Measurements from ENCODE around the gene PIK3C2G.
"Not testable (repeated sequence)": the region's sequence is repeated elsewhere in the genome, so short reads cannot be mapped to it uniquely, and the experiment has no call there.

The PIK3C2G gene

DNA sequence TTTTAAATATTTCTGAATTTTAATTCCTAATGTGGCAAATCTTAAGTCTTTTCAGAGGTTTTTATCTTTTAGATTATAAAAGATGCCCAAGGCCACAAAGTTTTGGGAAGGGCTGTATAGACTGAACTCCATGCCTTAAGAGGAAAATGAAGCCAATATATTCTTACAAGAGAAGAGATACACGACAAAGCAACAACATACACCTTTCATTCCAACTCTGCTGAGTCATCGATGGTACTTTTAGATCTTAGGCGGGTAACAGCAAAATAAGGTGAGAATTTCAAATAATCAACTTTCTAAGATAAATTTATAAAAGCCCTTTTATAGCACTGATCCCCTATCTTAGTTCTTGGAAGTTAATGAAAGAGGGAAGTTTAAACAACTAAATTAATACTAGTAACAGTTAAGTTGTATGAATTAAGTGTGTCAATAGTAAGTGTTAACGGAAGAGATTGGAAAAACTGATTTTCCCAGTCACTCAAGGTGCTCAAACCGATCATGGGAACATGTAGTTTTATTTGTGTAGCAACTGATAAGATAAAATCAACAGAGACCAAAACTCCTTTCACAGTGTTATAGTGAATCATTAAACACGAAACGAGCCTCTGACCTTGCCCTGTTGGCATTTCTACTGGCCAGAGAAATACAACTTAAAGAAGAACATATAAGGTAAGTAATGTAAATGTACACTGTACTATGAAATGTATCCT is 18.8 kb upstream of the PIK3C2G start:
- TF ChIP-seq ZFX (IDR thresholded peaks at IDR 0.05; ENCODE audit: borderline replicate concordance): no peak
- TF ChIP-seq, protein P1, sequence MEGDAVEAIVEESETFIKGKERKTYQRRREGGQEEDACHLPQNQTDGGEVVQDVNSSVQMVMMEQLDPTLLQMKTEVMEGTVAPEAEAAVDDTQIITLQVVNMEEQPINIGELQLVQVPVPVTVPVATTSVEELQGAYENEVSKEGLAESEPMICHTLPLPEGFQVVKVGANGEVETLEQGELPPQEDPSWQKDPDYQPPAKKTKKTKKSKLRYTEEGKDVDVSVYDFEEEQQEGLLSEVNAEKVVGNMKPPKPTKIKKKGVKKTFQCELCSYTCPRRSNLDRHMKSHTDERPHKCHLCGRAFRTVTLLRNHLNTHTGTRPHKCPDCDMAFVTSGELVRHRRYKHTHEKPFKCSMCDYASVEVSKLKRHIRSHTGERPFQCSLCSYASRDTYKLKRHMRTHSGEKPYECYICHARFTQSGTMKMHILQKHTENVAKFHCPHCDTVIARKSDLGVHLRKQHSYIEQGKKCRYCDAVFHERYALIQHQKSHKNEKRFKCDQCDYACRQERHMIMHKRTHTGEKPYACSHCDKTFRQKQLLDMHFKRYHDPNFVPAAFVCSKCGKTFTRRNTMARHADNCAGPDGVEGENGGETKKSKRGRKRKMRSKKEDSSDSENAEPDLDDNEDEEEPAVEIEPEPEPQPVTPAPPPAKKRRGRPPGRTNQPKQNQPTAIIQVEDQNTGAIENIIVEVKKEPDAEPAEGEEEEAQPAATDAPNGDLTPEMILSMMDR (IDR thresholded peaks at IDR 0.05): no peak
- H3K27ac ChIP-seq: no peak overlapping the region

DNA sequence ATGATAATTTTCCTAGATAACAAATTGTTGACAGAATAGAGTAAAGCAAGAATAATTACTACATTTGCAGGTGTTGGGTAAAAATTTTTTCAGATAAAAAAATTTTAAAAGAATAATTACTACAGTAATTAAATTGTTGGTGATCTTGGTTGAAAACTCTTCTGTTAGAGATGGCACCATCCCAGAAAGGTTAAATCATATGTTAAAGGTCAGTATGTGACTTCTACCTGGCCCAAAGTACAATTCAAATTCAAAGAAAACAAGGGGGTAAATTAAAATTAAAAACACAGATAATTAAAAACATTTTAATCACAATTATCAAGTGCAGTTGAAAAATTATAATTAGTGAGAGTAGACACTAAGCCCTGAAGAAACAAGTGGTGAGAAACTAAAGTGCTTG is 18.1 kb upstream of the PIK3C2G start:
- no peak overlapping the region for H3K27ac ChIP-seq
- no peak for TF ChIP-seq ZFX (IDR thresholded peaks at IDR 0.05; ENCODE audit: borderline replicate concordance)
- TF ChIP-seq, protein P1 (IDR thresholded peaks at IDR 0.05): no peak

DNA sequence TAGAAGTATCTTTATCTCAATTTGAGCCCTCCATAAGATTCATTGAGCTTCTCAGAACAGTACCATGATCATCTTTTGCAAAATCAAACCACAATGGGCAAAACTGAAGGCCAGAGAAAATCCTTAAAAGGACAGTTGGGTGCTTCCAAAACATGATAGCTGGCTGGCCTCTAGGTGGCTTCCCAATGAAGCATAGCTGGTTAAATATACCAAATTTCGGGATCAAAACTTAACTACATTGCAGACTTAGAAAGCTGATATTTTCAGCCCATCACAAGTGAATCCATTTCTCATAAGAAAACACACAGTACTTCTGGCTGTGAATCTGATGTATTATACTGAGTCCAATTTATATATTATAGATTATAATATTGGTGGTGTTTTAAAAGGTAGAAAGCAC is 15.3 kb upstream of the PIK3C2G start:
- TF ChIP-seq, protein P1 (IDR thresholded peaks at IDR 0.05): peak; percentile 54
- TF ChIP-seq ZFX (IDR thresholded peaks at IDR 0.05; ENCODE audit: borderline replicate concordance): no peak
- H3K27ac ChIP-seq: no peak overlapping the region

DNA sequence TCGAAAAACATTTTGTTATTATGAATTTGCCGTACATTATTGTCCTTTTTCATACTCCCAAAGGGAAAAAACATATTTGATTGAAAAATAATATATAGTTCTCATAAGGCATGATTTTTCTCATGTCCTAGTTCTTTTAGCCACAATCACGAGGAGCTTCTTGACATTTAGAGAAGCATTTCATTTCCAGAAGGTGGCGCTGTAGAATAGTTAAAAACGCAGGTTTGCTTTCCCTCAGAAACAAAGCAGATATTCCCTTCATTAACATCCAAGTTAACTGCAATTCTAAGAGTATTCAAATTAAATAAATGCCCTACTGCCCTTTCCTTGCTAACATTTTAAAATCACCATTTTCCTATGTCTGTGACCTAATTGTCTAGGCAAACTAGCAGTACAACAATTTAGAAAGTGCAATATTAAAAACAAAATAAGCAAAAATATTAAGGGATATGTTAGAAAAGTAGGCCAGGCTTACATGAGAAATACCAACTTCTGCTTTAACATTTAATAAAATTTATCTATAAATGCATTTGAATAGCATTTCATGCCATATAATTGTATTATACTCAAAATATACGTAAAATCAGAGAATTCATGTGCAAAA is 10.9 kb upstream of the PIK3C2G start:
- no peak overlapping the region for H3K27ac ChIP-seq
- TF ChIP-seq ZFX (IDR thresholded peaks at IDR 0.05; ENCODE audit: borderline replicate concordance): no peak
- TF ChIP-seq, protein P1 (IDR thresholded peaks at IDR 0.05): peak; percentile 87

DNA sequence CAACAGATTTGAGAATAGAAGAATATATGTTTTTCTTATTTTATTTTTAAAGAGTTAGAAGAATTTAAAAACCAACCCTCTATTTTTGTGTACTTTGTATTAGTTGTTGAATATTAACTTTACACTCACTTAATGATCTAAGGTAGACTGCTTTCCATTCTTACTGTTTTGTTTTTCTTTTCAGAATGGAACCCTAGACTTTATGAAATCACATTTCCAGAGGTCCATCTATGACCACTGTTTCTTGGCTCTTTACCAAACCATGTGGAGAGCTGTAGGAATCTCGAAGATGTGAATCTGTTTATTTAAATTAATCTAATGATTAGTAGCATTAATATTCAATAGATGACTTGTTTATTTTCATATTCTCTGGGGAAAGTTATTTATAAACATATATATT is 7.2 kb upstream of the PIK3C2G start:
- H3K27ac ChIP-seq: no peak overlapping the region

DNA sequence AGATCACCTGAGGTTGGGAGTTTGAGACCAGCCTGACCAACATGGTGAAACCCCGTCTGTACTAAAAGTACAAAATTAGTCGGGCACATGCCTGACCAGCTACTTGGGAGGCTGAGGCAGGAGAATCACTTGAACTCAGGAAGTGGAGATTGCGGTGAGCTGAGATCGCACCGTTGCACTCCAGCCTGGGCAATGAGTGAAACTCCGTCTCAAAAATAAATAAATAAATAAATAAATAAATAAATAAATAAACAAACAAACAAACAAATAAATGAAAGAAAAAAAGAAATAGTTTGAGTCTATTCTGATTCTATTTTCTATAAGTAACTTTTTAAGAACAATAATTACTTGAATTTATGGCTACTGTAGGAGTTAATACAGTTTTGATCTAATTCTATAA is 6.3 kb upstream of the PIK3C2G start:
- not testable (repeated sequence) for H3K27ac ChIP-seq

More for the DNA sequence above, 7.2 kb upstream of the PIK3C2G start:
- TF ChIP-seq ZFX (IDR thresholded peaks at IDR 0.05; ENCODE audit: borderline replicate concordance): no peak
- TF ChIP-seq, protein P1 (IDR thresholded peaks at IDR 0.05): no peak

DNA sequence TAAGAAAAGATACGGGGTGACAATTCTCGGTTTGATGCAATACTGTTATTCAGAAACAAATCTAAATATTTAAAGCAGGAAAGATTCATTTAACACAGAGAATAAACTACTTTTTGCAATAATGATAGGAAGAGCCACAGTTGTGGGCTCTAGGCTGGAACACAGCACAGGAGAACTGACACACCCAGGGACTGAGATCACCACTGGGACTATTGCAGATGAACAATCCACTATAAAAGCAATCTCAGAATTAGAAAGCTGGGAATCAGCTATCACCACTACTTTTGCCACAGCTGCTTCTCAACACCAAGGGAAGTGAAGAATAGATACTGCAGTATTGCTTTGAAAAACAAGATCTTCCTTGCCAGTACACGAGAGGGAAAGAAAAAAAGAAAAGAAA is 4.1 kb upstream of the PIK3C2G start:
- TF ChIP-seq ZFX (IDR thresholded peaks at IDR 0.05; ENCODE audit: borderline replicate concordance): no peak
- TF ChIP-seq, protein P1 (IDR thresholded peaks at IDR 0.05): no peak

More for the DNA sequence above, 4.1 kb upstream of the PIK3C2G start:
- no peak overlapping the region for H3K27ac ChIP-seq
